Inflammatory macrophage treated with lipopolysaccharide for 4 hours (primary cell): Measurements from ENCODE around the gene TTC12.
A peak's percentile ranks its signal among the peaks of the same experiment; 100 is the strongest.
"Not testable (repeated sequence)": the region's sequence is repeated elsewhere in the genome, so short reads cannot be mapped to it uniquely, and the experiment has no call there.

Source experiments
- DNase-seq: peaks from one replicate; pipeline ENCODE4 v3.0.0-alpha.2; 2020

The TTC12 gene

GRCh38 chr11:113286009-113286408 is 28.4 kb upstream of the TTC12 start:
- no peak for DNase-seq

GRCh38 chr11:113286509-113287497 is 27.6 kb upstream of the TTC12 start:
- DNase-seq, result no peak

DNA sequence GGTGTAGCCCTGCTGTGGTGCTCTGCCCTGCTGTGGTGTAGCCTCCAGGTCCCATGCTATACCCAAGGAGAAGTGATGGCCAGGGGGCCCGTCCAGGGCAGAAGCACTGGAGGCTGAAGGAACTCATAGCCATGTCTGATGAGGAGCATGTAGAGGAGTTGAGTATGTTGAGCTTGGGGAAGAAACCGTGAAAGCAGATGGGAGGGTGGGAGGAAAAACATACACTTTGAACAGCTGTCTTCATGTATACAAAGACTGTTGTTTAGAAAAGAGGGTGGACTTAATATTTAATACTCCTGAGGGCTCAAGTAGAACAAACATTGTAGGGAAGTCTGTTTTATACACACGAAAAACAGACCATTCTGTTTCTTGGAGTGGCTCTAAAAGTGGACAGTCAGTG is 26.6 kb upstream of the TTC12 start:
- no peak for DNase-seq

DNA sequence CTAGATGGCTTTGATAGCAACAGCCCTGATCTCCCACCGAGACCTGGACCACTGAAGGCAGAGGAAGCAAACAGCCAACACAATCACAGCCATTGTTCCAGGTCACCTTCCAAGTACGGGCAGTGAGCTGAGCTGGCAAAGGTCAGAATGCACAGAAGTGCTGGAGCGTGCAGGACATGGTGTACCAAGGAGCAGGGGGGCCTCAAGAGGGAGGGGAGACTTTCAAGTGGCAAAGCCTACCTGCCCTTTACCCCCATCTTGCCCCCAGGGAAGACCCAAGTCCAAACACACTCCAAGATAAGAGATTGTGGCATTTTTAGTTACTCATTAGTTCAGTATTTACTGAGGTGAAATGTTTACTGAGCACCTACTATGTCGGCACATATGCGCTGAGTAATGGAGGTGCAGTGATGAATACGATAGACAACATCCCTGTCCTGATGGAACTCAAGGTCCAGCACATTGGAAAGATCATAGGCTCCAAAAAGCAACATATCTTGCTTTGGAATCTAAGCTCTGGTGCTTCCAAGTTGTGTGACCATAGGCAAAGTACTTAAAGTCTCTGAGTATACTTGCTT is 26.0 kb upstream of the TTC12 start:
- no peak for DNase-seq

DNA sequence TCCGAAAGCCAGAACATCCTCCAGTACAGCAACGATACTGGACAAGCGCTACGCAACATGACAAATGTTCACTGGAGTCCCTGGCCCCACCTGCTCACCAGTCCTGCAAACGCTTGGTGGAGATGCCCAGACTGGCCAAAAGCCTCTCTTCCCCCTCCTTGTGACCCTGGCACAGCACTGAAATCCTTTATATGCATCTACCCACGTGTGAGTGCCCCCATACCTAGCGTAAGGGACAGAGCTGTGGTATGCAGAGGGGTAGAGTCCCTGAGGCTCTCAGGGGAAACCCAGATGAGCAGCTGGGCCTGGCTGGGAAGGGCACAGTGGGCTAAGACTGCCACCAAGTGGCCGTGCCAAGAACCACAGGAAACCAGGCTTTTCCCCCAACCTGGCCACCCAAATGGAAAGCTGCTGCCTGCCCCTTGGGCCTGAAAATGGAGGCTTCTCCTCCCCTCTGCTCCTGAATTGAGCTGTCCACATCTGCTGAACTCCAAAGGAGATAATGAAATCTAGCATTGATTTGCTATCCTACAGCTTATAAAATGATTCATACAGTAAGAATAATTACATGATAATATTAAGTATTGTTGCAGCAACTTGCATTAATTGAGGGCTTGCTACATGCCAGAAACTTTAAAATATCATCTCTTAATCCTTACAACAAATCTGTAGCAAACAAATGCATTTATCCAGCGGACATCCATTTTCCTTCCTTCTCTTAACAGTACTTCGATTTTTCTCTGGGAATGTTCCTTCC is 24.8 kb upstream of the TTC12 start:
- DNase-seq, result peak; percentile 46

DNA sequence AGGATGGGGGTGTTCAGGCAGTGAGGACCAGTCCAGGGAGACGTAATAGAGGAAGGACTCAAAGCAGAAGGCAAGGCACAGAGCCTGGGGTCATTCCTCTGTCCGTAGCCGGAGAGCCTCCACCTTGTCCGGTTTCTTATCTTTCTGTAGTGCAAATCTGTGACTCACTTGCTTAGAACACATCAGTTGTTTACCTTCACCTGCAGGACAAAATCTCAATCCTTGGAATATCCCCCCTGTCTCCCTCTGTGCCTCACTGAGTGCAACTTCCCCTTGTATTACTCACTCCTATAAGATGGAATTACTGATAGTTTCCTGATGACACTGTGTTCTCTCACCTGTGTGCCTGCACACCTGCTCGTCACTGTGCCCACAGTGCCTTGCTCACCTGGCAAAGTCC is 20.4 kb upstream of the TTC12 start:
- no peak for DNase-seq

DNA sequence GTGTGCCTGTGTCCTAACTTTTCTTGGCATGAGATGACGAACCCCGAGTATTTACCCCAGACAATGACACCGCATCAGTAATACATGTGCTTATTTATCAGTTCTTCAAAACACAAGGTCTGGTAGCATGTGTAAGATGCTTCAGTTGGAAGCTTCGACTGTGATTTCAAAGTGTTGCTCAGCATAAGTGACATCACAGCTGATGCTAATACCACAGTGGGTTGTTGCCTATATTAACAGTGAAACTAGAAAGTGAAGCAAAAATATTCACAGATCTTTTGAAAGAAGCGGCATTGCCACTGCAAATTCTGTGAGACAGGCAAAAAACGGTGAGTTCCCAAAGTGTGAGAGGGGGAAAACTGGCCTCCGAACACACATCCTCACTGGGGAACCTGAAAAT is 18.4 kb upstream of the TTC12 start:
- DNase-seq, result no peak

DNA sequence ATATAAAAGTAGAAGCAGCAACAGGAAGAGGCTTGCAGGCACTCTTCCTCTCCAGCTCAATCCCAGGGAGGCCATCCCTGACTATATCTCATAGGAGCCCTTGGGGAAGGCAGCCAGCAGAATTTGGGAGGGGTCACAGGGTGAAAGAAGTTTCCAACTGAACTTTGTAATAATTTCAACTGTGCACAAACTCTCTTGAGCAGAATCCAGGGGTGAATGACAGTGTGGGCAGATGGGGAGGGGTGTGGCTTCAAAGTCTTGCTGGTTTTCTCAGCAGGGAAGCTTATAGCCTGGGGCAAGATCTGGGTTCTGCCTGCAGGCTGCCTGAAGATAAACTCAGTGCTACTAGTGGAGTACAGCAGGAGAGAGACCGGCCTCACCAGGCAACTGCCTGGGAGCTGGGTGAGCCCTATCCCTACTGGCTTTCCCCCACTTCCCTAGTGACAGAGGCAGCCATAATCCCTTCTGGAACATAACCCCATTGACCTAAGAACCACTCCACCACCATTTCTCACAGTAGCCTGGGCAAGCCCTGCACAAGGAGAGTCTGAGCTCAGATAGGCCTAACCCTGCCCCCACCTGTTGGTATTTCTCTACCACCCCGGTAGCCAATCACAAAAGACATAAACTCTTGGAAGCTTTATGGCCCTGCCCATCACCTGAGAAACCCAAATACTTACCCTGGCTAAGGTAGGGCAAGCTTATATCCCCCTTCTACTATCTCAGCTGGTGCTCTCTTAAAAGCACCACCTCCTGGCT is 17.8 kb upstream of the TTC12 start:
- no peak for DNase-seq

DNA sequence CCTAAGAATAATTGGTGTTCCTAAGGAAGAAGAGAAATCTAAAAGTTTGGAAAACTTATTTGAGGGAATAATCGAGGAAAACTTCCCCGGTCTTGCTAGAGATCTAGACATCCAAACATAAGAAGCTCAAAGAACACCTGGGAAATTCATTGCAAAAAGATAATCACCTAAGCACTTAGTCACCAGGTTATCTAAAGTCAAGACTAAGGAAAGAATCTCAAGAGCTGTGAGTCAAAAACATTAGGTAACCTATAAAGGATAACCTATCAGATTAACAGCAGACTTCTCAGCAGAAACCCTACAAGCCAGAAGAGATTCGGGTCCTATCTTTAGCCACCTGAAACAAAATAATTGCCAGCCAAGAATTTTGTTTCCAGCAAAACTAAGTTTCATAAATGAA is 15.9 kb upstream of the TTC12 start:
- DNase-seq, result not testable (repeated sequence)

DNA sequence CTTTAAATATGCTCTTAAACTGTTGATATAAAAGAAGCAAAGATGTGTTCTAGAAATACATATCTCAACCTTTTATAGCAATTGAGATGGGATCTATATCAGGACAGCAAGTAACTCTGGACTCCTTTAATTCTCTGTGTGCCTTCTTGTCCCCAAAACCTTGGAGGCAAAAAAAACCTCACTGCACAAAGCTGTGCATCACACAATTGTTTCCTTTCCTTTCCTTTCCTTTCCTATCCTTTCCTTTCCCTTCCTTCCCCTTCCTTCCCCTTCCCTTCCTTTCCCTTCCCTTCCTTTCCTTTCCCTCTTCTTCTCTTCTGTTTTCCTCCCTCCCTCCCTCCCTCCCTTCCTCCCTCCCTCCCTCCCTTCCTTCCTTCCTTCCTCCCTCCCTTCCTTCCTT is 9.5 kb upstream of the TTC12 start:
- DNase-seq, result no peak

GRCh38 chr11:113305440-113306336 is 8.7 kb upstream of the TTC12 start:
- DNase-seq, result peak; percentile 66

GRCh38 chr11:113308601-113309000 is 5.8 kb upstream of the TTC12 start:
- DNase-seq, result no peak

GRCh38 chr11:113311536-113311935 is 2.8 kb upstream of the TTC12 start:
- DNase-seq, result no peak

GRCh38 chr11:113313601-113314000 is 782 bp upstream of the TTC12 start:
- no peak for DNase-seq

DNA sequence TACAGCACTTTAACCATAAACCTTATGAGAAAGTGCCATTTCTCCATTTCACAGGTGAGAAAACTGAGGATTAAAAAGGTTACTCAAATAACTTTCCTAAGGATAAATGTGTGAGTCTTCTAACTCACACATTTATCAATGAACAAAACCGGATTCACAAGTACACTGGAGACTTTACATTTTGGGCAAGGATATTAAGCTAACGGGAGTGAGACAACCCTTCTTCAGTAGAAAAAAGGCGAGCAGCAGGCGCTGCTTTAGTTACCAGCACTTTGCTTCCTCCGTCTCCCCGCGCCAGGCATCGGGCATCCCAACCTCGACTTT is 356 bp upstream of the TTC12 start:
- DNase-seq, result no peak

DNA sequence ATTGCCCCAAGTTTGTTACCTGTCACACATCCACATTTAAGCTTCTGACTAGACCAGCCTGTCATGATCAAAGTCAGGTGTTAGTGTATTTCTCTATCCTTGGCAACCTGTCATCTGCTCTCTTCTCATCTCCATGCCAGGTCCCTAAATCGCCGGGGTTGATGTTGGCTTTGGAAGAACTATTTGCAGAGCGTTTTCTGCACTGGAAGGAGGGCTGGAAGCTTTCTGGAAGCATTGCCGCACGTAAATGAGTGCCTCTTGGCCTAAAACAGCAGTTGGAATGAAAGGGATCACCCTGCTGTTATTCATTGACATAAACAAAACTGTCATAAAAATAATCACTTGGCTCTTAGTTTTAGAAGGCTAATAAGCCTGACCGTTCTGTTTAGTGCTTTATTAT is 1.4 kb downstream of the TTC12 start:
- no peak for DNase-seq

DNA sequence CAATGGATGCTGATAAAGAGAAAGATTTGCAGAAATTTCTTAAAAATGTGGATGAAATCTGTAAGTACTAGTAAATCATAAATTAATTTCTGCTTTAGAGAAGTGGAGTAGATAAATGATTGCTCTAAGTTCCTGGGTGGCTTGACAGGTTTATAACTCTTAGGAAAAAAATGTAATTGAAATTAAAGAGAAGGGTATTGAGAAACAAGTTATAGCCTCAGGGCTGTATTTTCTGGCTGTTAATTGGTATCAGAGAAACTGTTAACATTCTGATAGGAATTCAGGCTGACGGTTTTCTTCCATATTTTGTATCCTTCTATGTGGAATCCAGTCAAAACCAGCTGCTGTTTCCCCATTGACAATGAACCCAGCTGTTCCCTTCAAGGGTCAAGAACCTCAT is 1.9 kb downstream of the TTC12 start:
- no peak for DNase-seq

DNA sequence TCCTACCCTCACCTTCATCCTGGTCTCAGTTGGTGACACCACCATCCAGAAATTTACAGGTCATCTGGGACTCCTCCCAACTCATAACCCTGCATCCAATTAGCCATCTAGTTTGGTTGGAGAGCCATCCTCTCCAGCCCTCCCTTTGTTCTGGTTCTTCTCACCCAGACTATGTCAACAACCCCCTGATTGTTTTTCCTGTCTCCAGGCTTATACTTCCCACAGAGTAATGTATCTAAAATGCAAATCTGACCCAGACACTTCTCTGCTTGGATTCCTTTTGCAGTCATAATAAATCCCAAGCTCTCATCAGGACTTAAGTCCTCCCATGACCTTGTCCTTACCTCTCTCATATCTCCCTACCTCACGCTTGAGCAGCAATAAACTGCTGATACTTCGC is 3.0 kb downstream of the TTC12 start:
- DNase-seq, result no peak

GRCh38 chr11:113319085-113319484 is 4.7 kb downstream of the TTC12 start:
- no peak for DNase-seq

DNA sequence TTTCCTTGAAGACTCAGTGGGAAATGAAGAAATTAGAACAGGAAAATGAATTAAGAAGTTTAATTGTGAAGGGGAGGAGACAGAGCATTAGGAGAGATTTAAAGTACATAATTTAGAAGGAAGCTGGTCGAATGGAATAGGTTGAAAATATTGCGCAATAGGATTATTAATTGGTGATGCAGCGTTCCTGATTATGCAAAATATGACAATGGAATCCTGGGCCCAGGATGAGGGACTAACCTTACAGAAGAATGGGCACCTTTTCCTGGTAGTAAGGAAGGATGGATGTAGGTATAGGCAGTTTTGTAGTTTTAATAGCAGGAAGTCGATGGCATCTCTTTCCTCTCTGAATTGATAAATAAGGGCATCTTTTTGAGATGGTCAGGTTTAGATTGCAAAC is 7.8 kb downstream of the TTC12 start:
- DNase-seq, result no peak

GRCh38 chr11:113324250-113324649 is 9.9 kb downstream of the TTC12 start:
- no peak for DNase-seq

DNA sequence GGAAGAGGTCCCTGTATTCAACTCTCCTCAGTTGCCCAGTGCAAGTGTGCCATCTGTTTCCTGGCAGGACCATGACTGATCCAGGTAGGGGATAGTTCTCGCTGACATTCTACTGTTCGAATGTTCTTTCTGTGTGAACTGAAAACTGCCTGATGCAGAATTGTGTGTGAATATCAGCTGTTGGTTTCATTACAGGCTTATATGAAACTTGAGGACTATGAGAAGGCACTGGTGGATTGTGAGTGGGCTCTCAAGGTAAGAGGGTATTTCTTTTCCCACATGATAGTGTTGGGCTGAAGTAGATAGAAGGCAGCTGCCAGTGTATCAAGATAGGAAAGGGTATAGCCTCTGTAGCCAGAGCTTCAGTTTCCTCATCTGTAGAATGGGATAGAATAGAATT is 15.3 kb downstream of the TTC12 start:
- no peak for DNase-seq
